ENCODE measurements around the gene LYPD4.

Gene LYPD4

DNA sequence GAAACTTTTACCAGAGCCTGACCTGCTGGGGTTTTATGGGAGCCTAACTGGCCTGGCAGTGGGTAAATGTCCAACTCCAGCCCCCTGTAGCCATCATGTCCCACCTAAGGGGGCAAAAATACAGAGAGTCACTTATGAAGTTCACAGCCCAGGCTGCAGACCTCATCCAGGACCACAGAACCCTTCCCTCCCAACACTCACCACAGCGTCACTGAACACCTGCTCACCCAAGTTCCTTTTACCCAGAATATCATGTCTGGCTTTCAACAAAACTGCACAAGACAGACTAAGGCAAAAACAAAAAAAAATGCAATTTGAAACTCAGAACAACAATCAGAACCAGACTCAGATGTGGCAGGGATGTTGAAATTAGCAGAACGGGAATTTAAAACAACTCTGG is 41.7 kb downstream of the LYPD4 start:
- H3K36me3 ChIP-seq (ENCODE audit: control insufficient read depth, insufficient read depth, low read length) = no peaks in the 10 kb centered on the region
- no peaks in the 10 kb centered on the region; the same call in 1 of the 2 replicates for H3K27me3 ChIP-seq (replicated peaks; ENCODE audit: control insufficient read depth, insufficient read depth, low read length)
- H3K4me3 ChIP-seq (replicated peaks; ENCODE audit: low read depth, low read length) = no peak overlapping the region
- TF ChIP-seq, protein P1, sequence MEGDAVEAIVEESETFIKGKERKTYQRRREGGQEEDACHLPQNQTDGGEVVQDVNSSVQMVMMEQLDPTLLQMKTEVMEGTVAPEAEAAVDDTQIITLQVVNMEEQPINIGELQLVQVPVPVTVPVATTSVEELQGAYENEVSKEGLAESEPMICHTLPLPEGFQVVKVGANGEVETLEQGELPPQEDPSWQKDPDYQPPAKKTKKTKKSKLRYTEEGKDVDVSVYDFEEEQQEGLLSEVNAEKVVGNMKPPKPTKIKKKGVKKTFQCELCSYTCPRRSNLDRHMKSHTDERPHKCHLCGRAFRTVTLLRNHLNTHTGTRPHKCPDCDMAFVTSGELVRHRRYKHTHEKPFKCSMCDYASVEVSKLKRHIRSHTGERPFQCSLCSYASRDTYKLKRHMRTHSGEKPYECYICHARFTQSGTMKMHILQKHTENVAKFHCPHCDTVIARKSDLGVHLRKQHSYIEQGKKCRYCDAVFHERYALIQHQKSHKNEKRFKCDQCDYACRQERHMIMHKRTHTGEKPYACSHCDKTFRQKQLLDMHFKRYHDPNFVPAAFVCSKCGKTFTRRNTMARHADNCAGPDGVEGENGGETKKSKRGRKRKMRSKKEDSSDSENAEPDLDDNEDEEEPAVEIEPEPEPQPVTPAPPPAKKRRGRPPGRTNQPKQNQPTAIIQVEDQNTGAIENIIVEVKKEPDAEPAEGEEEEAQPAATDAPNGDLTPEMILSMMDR (IDR thresholded peaks at IDR 0.05; ENCODE audit: insufficient read depth, low read length, poor library complexity, severe bottlenecking) = no peak
- no peak for DNase-seq (ENCODE audit: extremely low read depth, insufficient read length)

DNA sequence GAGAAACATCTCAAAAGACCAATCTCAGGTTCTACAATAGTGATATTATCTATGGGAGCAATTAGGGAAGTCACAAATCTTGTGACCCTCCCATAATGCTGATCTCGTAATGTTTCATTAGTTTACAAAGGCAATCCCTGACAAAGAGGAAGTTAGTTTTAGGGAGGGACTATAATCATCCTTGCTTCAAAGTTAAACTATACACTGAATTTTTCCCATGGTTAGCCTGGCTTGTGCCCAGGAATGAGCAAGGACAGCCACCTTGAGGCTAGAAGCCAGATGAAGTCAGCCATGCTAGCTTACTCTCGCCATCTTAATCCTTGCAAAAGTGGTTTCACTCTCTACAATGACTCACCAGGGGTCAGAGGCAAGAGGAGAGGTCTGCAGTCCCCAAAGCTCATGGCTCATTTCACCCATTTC is 42.7 kb downstream of the LYPD4 start:
- TF ChIP-seq, protein P1 (IDR thresholded peaks at IDR 0.05; ENCODE audit: insufficient read depth, low read length, poor library complexity, severe bottlenecking) = no peak
- no peaks in the 10 kb centered on the region; the same call in 1 of the 2 replicates for H3K27me3 ChIP-seq (replicated peaks; ENCODE audit: control insufficient read depth, insufficient read depth, low read length)
- no peak for DNase-seq (ENCODE audit: extremely low read depth, insufficient read length)
- no peaks in the 10 kb centered on the region for H3K36me3 ChIP-seq (ENCODE audit: control insufficient read depth, insufficient read depth, low read length)
- no peak overlapping the region for H3K4me3 ChIP-seq (replicated peaks; ENCODE audit: low read depth, low read length)

DNA sequence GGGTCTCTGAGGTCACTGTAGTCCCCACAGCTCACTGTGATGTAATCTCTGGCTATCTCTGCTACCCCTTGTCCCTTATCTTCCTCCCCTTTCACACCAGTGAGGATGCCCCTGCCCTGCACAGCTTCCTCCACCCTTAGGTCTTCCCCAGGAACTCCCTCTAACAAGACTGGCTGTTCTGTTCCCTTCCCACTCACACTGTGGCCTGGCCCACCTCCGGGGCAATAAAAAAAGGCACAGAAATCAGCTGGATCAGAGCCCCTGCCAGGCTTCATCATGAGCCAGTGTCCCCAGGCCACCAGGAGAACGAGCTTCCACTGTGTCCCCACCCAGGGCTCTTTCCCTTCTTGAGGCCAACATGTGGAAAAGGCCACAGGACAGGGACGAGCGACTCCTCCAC is 43.5 kb downstream of the LYPD4 start:
- no peak for DNase-seq (ENCODE audit: extremely low read depth, insufficient read length)
- Histone ChIP-seq H3K36me3 (ENCODE audit: control insufficient read depth, insufficient read depth, low read length) (no peaks in the 10 kb centered on the region), H3K4me3 (replicated peaks; ENCODE audit: low read depth, low read length) (no peak overlapping the region), H3K27me3 (replicated peaks; ENCODE audit: control insufficient read depth, insufficient read depth, low read length) (no peaks in the 10 kb centered on the region; the same call in 1 of the 2 replicates)
- TF ChIP-seq, protein P1 (IDR thresholded peaks at IDR 0.05; ENCODE audit: insufficient read depth, low read length, poor library complexity, severe bottlenecking) = no peak

DNA sequence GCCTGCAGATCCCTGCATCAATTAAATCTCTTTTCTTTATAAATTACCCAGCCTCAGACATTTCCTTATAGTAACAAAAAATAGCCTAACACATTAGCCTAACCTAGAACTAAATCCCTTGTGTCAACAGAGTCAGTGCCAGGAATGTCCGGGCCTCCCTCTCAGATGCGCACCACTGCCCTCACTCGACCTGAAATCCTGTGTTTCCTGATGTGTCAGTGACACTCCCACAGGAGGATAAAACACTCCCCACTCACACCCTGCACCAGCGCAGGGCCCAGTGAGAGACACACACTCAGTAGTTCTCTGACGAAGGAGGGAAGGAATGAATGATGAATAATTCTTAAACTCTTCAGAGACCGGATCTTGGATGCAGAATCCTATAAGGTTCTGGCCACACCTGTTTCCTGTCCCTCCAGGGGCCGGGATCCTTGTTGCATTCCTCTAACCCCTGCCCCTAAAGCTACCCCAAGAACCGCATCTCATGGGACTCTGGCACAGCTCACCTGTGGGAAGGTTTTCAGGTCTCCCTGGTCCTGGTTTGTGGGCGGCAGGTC is 45.0 kb downstream of the LYPD4 start:
- Histone ChIP-seq H3K36me3 (ENCODE audit: control insufficient read depth, insufficient read depth, low read length) (no peaks in the 10 kb centered on the region), H3K27me3 (replicated peaks; ENCODE audit: control insufficient read depth, insufficient read depth, low read length) (no peaks in the 10 kb centered on the region; the same call in 1 of the 2 replicates), H3K4me3 (replicated peaks; ENCODE audit: low read depth, low read length) (no peak overlapping the region)
- TF ChIP-seq, protein P1 (IDR thresholded peaks at IDR 0.05; ENCODE audit: insufficient read depth, low read length, poor library complexity, severe bottlenecking) = no peak
- DNase-seq (ENCODE audit: extremely low read depth, insufficient read length) = no peak

DNA sequence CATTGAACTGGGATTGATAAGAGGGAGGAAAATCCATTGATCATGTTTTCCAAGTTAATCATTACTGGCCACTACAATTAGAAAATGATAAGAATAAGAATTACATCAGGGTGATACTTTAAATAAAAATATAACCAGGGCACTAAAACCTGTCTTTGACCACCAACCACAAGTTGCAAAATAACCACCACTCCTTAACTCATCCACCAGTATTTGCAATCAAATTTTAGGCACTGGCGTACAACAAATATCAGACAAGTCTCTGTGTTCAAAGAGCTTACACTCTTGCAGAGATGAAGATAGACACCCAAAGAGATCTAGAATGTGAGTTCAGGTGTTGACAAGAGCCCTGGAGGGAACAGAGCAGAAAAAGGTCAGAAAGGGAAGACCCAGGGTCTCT is 47.6 kb downstream of the LYPD4 start:
- no peak overlapping the region for H3K4me3 ChIP-seq (replicated peaks; ENCODE audit: low read depth, low read length)
- no peaks in the 10 kb centered on the region; the same call in 1 of the 2 replicates for H3K27me3 ChIP-seq (replicated peaks; ENCODE audit: control insufficient read depth, insufficient read depth, low read length)
- DNase-seq (ENCODE audit: extremely low read depth, insufficient read length) = no peak
- TF ChIP-seq, protein P1 (IDR thresholded peaks at IDR 0.05; ENCODE audit: insufficient read depth, low read length, poor library complexity, severe bottlenecking) = no peak
- no peaks in the 10 kb centered on the region for H3K36me3 ChIP-seq (ENCODE audit: control insufficient read depth, insufficient read depth, low read length)

DNA sequence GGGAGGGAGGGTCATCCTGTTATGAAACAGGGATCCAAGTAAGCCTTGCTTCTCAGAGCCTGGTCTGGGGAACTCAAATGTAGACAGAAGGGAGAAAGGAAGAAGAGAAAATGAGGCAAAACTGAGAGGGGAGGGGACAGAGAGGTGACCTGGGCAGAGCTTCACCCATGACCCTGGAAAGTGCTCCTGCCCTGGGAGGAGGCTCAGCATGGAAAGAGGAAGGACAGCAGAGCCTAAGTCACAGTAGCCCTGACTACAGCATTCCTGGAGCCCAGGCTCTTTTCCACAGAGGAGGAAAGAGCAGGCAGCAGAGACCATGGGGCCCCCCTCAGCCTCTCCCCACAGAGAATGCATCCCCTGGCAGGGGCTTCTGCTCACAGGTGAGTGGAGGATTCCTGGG is 48.1 kb downstream of the LYPD4 start, which contains the start of gene CEACAM3:
CEACAM3 (plus strand) TSS at position 226 of the 400 bp plus-strand sequence; CDS start at position 317, 91 bp downstream.
- TF ChIP-seq, protein P1 (IDR thresholded peaks at IDR 0.05; ENCODE audit: insufficient read depth, low read length, poor library complexity, severe bottlenecking) = no peak
- H3K4me3 ChIP-seq (replicated peaks; ENCODE audit: low read depth, low read length) = no peak within 1 kb of the TSS
- no peaks in the 10 kb centered on the region; the same call in 1 of the 2 replicates for H3K27me3 ChIP-seq (replicated peaks; ENCODE audit: control insufficient read depth, insufficient read depth, low read length)
- no peaks in the 10 kb centered on the region for H3K36me3 ChIP-seq (ENCODE audit: control insufficient read depth, insufficient read depth, low read length)
- DNase-seq (ENCODE audit: extremely low read depth, insufficient read length) = no peak

All from GM06990 (cell line).